Muscle layer of colon (tissue), 2 donors: ENCODE results near the gene MAPK4.

ENCODE experiments used
- H3K27ac ChIP-seq: one replicate; pipeline ENCODE4 v1.7.0; 2013; ENCODE audit warnings: low read depth, mild to moderate bottlenecking, low read length, moderate library complexity
- H3K27me3 ChIP-seq, 2 donors: one replicate each; pipeline ENCODE4 v1.7.0; 2013; ENCODE audit warnings: low read length in 2 of 2, mild to moderate bottlenecking in 2 of 2; ENCODE audit not compliant: insufficient read depth in 2 of 2, control insufficient read depth in 1 of 2
- H3K36me3 ChIP-seq: one replicate; pipeline ENCODE4 v1.7.0; 2013; ENCODE audit warnings: mild to moderate bottlenecking, low read length; ENCODE audit not compliant: insufficient read depth
- H3K4me1 ChIP-seq: one replicate; pipeline ENCODE4 v1.7.0; 2013; ENCODE audit warnings: mild to moderate bottlenecking, low read length; ENCODE audit not compliant: insufficient read depth
- H3K4me3 ChIP-seq, 2 donors: one replicate each; pipeline ENCODE4 v1.7.0; 2013; ENCODE audit warnings: low read length in 2 of 2, low read depth in 1 of 2, mild to moderate bottlenecking in 1 of 2, moderate library complexity in 1 of 2
- H3K9ac ChIP-seq: one replicate; pipeline ENCODE4 v1.7.0; 2013; ENCODE audit warnings: low read length
- H3K9me3 ChIP-seq: one replicate; pipeline ENCODE4 v1.7.0; 2013; ENCODE audit warnings: mild to moderate bottlenecking, low read length
- donor health status: abdominal sarcoma.
- donor health status: Adenocarcinoma of cecum.

Gene MAPK4

DNA sequence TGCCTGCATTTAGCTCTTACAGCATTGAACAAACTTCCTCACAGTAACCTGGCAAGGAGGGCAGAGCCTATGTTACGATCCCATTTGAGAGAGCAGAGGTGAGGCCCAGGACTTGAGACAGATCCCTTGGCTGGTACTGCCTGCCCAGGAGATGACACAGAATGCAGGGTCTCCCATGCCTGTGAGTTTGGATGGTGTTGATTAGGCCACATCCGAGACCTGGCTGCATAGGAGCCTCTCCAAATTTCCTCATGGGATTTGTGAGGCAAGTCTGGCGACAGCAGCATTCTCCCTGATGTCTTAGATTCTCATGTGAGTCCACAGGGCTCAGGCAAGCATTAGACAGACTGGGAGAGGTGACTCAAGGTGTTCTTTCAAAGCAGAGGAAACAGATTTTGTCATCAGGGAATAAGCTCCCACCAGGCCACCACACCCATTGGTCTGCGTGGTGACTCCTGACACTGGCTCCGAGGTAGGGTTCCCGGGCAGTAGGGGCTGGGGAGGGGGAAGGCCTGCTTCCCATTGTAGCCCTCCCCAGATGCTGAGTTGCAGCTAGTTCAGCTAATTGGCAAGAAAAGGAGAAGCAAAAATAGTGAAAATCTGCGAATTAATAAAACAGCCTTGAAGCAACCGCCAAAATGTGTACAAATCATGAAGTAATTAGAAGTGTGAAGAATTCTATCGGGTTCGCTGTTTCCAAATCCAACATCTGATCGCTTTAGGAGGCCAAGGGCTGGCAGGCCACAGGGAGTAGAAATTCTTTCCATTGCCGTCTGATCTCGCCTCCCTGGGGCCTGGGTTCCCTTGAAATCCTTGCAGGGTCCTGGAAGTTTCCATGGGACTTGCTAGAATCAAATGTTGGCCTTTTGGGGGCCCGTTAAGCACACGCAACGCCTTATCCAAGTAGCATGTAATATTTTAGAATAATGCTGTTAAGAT, 68.0 kb downstream of the MAPK4 start:
- Histone ChIP-seq H3K27me3 (no peaks in the 10 kb centered on the region), H3K27ac (peak overlapping the region; percentile 17), H3K9ac (no peak overlapping the region), H3K9me3 (no peaks in the 10 kb centered on the region), H3K4me3 (no peak overlapping the region), H3K36me3 (no peaks in the 10 kb centered on the region), H3K4me1 (peaks cover 26% of the 10 kb centered on the region)

DNA sequence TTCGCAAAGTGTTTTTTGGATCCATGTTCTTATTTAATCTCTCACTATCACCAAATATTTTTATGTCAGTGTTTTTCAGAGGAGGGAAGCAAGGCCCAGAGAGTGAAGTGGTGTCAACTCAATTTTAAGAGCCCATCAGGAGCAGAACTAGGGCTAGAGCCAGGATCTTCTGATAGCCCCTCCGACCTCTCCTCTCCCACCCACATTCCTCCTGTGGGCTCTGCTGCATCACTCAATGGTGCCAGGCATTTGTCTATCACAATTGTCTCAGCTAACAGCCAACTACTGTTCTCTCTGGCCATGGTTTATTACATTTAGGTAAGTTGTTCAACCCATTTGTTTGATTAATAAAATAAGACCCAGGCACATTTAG, 68.6 kb downstream of the MAPK4 start:
- H3K9ac ChIP-seq, result no peak overlapping the region
- H3K4me3 ChIP-seq, result no peak overlapping the region
- H3K4me1 ChIP-seq, result peaks cover 31% of the 10 kb centered on the region
- H3K9me3 ChIP-seq, result no peaks in the 10 kb centered on the region
- no peaks in the 10 kb centered on the region for H3K36me3 ChIP-seq
- H3K27me3 ChIP-seq, result no peaks in the 10 kb centered on the region
- peak overlapping the region; percentile 2 for H3K27ac ChIP-seq

DNA sequence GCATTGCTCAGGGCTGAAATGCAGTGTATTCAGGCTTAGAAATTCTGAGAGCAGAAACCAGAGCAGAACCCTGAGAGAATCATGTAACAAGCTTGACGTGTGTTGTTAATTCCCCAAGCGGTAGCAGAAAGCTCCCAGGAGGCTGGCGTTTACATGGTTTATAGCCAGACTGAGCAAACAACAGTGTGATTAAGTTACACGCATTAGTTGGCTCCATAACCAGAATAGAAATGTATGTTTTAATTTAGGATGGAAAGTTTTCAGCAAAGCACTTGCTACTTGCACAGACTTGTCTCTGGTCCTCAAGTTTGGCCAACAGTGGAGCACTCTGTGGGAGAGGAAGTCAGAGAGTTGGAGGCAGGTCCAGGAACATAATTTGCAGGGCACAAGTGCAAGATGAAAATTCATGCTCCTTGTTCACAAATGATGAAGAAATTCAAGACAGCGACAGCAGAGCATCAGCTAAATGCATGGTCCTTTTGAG, 69.3 kb downstream of the MAPK4 start:
- Histone ChIP-seq H3K36me3 (no peaks in the 10 kb centered on the region), H3K9ac (no peak overlapping the region), H3K27me3 (no peaks in the 10 kb centered on the region), H3K4me3 (no peak overlapping the region), H3K9me3 (no peaks in the 10 kb centered on the region), H3K27ac (peak overlapping the region; percentile 2), H3K4me1 (peaks cover 32% of the 10 kb centered on the region)

DNA sequence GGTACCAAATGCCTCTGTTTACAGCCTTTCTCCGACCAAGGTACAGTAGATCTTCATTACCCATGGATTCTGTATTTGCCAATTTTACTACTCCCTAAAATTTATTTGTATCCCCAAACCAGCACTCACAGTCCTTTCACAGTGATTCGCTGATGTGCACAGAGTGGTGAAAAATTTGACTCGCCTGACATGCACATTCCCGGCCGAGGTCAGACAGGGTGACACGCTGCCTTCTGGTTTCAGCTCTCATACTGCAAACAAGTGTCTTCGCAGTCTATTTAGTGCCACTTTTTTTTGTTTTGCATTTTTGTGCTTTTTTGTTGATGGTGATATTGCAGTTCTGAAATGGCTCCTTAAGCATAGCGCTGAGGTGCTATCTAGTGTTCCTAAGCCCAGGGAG, 71.0 kb downstream of the MAPK4 start:
- Histone ChIP-seq H3K4me1 (peaks cover 32% of the 10 kb centered on the region), H3K36me3 (no peaks in the 10 kb centered on the region), H3K27me3 (no peaks in the 10 kb centered on the region), H3K9ac (no peak overlapping the region), H3K27ac (no peak overlapping the region), H3K9me3 (no peaks in the 10 kb centered on the region), H3K4me3 (no peak overlapping the region)

DNA sequence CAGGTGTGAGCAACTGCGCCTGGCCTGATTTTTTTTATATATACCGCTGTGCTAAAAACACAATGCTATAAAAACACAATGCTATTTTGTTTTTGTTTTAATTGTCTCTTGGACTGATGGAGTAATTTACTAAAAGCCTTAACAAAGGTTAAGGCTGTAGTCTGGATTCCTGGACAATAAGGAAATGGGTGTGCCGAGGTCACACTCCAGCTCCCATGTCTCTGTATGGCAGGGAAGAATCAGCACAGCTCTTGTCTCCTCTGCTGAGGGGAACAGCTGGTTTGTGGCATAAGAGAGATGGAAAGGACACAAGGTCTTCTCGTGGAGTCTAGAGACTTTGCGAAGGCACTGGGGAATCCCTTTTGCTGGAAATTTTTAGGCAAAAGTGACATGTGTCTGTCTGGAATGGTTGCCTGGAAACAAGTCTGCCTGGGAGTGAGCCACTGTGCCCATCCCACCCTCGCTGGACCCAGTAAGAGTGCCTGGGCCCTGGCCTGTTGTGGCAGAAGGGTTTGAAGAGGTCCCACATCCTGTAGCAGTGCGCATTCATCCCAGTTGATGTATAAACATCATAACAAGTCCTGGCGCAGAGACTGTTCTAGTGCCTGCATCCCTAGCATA, 73.1 kb downstream of the MAPK4 start:
- H3K9ac ChIP-seq, result no peak overlapping the region
- H3K27me3 ChIP-seq, result no peaks in the 10 kb centered on the region
- no peaks in the 10 kb centered on the region for H3K9me3 ChIP-seq
- H3K27ac ChIP-seq, result no peak overlapping the region
- H3K4me3 ChIP-seq, result no peak overlapping the region
- H3K4me1 ChIP-seq, result peaks cover 40% of the 10 kb centered on the region
- H3K36me3 ChIP-seq, result no peaks in the 10 kb centered on the region

DNA sequence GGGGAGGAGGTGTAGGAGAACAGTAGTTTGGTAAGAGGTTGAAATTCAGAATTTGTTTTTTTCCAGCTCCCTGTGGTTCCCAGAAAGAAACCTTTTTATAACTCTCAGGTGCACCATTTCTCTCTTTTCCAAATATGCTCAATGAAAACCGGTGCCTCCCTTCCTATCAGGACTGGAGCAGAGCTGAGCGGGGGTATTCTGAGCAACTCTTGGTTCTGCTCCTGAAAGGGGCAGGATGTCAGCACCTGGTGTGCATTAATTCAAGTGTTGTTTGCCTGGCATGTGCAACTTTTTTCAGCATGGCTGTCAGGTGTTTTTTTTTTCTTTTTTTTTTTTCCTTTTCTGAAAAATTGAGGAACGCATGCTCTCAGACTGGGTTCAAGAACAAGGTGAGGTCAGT, 74.1 kb downstream of the MAPK4 start:
- H3K36me3 ChIP-seq, result no peaks in the 10 kb centered on the region
- no peak overlapping the region for H3K4me3 ChIP-seq
- H3K27me3 ChIP-seq, result no peaks in the 10 kb centered on the region
- H3K27ac ChIP-seq, result no peak overlapping the region
- no peak overlapping the region for H3K9ac ChIP-seq
- no peaks in the 10 kb centered on the region for H3K9me3 ChIP-seq
- H3K4me1 ChIP-seq, result peaks cover 41% of the 10 kb centered on the region

DNA sequence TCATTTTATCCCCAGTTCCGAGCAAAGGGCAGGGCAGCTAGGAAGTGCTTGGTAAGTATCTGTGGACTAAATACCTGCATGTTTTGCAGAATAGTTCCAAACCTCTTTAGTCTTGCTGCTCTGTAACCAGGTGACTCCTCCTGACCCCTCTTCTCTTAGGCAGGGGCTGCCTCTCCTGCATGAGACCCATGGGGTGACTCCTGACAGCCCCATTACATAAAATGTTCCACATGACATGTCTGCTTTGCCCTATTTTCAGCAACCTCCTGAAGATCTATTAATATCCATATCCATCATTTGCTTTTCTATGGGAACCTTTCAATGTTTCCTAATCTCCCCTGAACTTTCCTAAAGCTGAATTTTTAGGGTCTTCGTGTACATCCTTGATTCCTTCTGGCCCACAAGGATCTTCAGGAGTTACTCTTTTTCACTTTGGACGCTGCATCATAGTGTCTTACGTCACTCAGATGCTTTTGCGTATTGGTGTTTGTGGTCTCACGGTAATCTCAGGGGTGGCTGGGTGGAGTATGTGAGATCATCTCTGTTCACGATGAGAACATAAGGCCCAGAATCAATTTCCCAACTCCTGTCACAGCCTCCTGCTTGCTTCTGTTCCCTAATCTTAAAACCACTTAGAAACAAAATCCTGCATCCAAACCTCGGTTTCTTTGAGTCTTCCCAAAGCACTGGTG, 76.6 kb downstream of the MAPK4 start:
- H3K4me3 ChIP-seq, result no peak overlapping the region
- no peaks in the 10 kb centered on the region for H3K9me3 ChIP-seq
- H3K27ac ChIP-seq, result no peak overlapping the region
- H3K27me3 ChIP-seq, result no peaks in the 10 kb centered on the region
- peaks cover 36% of the 10 kb centered on the region for H3K4me1 ChIP-seq
- H3K9ac ChIP-seq, result no peak overlapping the region
- no peaks in the 10 kb centered on the region for H3K36me3 ChIP-seq

DNA sequence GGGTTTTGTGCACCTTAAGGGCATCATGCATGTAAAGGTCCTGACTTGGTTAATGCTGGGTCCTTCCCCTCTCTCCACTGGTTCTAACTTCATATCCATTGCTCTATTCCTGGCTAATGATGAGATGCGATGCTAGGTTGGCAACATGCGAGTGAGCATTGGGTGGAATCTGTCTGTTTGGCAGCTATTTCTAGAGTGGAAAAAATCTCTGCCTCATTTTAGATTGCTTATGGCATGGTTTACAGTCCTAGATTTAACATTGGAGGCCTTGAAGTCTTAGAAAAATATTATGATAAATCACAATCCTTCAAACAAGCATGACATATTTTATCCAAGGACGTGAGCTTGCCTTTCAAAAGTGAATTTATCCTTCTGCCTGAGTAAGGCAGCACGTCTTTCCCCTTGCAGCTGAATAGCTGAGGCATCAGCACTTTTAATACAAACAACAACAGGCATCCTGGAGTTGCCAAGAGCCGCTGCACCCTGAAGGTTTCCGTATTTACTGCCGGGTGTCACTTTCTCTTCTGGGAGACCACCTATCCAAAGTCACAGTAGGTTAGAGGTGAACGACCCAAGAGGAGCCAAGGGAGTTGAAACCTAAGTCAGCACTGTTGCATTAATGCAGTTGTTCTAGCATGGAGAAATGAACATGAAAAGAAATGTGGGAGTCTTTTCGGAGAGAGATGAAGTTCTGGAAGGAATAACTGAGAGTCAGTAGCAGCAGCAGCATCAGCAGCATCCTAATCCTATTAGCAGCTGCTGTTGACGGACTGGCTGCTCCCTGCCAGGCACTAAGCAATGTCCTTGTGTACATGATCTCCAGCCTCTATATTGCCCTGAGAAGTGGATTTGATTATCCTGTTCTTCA, 78.4 kb downstream of the MAPK4 start:
- H3K27ac ChIP-seq, result peak overlapping the region; percentile 50
- no peak overlapping the region for H3K9ac ChIP-seq
- H3K9me3 ChIP-seq, result no peaks in the 10 kb centered on the region
- H3K36me3 ChIP-seq, result no peaks in the 10 kb centered on the region
- H3K4me1 ChIP-seq, result peaks cover 23% of the 10 kb centered on the region
- H3K4me3 ChIP-seq, result peak overlapping the region in 1 of 2 donors; percentile 1
- H3K27me3 ChIP-seq, result no peaks in the 10 kb centered on the region

DNA sequence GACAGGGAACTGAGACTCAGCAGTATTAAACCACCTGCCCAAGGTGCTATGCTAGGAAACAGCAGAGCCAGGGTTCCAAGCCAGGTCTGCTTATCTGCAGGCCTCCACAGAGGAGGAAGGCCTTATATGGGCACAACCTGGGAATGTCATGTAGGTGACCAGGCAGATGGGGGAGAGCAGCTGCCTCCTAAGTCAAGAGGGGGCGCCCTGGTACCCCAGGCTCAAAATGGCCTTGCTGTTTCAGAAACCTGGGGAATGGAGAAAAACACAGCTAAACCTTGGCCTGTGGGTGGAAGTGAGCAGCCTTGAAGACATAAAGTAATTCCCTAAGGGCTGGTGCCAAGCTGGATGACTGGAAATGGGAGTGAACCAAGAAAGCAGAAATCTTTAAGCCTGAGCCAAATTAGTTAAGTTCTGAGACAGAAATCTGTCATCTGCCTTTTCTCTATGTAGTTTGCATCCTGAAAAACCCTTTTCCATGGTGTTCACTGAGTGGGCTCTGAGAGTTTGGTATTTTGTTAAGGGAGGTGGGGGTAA, 79.1 kb downstream of the MAPK4 start:
- Histone ChIP-seq H3K27me3 (no peaks in the 10 kb centered on the region), H3K27ac (peak overlapping the region; percentile 50), H3K4me3 (peak overlapping the region in 1 of 2 donors; percentile 1), H3K9ac (no peak overlapping the region), H3K4me1 (peaks cover 19% of the 10 kb centered on the region), H3K9me3 (no peaks in the 10 kb centered on the region), H3K36me3 (no peaks in the 10 kb centered on the region)

DNA sequence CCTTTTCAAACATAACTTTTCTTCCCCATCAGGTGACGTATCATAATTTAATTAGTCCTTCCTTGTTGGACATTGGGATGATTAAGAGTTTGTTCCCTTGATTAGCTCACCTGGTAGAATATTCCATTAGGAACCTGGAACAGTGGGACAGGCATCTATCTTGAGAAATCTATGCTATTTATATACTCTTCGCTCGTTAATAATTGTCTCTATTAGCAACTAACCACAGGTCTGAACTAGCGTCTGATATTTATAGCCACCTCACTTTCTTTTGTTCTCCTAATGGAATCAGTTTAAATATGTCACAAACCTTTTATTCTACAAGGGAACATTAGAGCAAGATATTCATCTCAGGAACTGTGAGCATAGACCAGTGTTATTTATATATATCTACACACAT, 79.8 kb downstream of the MAPK4 start:
- H3K9ac ChIP-seq, result no peak overlapping the region
- H3K9me3 ChIP-seq, result no peaks in the 10 kb centered on the region
- no peaks in the 10 kb centered on the region for H3K36me3 ChIP-seq
- no peak overlapping the region for H3K4me3 ChIP-seq
- H3K27ac ChIP-seq, result no peak overlapping the region
- H3K27me3 ChIP-seq, result no peaks in the 10 kb centered on the region
- H3K4me1 ChIP-seq, result peaks cover 19% of the 10 kb centered on the region
